NCI-H2029 (cell line): ENCODE measurements around the gene IPO4.

Source experiments
- DNase-seq: peaks from one replicate; lab custom pipeline; 2025; lab: John Stamatoyannopoulos, UW

Gene IPO4

DNA sequence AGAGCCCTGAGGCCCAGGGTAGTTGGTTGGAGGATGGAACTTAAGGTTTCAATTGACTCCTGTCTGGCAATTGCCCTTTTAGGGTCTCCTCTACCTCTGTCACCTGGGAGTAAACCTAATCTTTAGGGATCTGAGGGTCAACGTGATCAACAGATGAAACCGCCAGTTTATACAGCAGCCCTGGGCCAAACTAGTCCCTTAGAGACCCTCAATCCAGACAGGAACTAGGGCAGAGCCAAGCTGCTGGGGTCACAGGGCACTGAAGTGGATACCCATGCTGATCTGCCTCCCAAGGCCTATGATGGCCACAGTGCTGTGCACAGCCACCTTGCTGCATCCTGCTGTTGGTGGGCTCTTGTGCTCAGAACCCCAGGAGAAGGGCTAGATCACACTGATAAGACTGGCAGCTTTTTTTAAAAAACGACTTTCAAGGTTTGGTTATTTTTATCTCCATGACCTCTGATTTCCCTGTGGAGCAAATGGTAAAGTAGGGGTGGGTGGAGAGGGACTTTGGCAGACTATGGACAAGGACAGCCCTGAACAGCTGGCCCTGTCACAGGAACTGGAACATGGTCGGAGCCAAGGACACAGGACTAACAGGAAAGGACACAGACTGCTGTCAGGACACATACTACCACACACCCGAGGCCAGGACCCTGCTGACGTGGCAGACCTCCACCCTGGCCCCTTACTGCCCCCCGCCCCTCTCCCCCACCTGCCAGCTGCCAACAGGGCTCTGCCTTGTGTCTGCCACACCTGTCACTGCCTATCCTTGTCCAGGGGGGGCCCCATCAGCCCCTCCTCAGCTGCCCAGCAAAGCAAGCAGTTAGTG lies 57.7 kb downstream of the IPO4 start:
- no peak for DNase-seq

- no peak for DNase-seq
These were observed 58.3 kb downstream of the IPO4 start, which contains the start of gene FITM1 for GRCh38 chr14:24130380-24130716. Gene FITM1, plus strand, starts transcription at chr14:24130659. Its CDS starts 905 bp downstream, at chr14:24131564.
